HG03521 (cell line): ENCODE data around the gene ZMAT5.

Source experiments
- ATAC-seq: cut with Tn5 transposase; IDR thresholded peaks from one replicate; pipeline ENCODE4 v1.9.1; 2021; ENCODE audit warnings: mild to moderate bottlenecking, moderate library complexity; ENCODE audit not compliant: unreplicated experiment

Gene ZMAT5

DNA sequence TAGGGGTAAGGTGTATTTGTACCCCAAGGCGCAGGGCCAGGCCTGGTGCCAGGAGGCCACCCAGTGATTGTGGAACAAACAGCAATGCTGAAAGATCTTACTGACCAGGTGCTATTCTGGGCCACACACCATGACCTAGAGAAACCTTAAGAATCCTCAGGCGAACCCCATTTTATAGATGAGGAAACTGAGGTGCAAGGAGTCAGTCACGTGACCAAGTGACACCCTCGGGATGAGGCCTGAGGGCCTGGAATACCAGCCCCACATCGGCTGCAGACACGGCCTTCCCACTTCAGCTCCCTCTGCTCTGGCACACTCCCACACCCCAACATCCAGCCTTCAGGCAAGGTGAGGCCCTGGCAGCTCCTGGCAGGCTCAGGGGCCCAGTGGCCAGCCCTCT, 33.9 kb downstream of the ZMAT5 start:
- ATAC-seq = no peak

DNA sequence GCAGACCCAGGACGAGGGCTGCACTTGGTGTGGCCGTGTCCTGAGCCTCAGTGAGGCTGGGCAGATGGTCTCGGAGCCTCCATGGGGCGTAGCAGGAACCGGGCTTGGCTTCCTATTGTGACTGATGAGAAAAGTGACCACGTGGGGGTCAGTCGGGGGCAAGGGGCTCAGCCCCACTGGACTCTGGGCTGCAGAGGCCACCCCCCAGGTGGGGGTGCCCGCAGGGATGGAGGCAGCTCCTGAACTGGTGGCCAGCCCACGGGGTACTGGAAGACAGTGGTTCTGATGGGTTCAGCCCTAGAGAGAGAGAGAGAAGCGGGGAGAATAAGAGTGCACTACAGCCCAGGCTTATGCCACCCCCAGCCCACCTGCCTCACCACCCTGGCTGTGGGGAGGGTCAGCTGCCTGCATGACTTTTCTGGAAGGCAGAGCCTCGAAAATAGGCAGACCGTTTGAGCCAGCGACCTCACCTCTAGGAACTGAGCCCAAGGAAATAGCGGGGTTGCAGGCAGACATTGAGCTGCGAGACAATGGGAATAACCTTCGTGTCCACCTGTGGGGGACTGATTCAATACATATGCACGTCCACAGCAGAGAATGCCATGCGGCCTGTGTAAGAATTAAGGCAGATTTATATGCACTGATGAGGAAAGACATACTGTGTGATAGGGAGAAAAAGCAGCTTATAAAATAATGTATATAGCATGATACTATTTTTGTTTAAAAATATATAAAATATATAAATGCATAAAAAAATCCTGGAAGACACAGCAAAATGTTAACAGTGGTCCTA, 35.6 kb downstream of the ZMAT5 start:
- no peak for ATAC-seq

DNA sequence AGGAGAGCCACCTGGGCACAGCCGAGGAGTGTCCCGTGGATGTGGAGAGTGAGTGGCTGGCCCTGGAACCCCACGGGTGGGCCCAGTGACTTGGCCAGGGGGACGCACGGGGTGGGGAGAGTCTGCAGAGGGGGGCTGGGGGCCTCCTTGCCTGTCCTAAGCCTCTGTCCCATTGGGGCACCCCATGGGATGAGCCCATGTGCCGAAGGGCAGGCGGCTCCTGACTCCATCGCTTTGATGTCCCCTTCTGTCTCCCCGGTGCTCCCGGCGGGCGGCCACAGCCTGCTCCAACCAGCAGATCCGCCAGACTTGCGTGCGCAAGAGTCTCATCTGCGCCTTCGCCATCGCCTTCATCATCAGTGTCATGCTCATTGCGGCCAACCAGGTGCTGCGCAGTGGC, 37.6 kb downstream of the ZMAT5 start:
- ATAC-seq = no peak

DNA sequence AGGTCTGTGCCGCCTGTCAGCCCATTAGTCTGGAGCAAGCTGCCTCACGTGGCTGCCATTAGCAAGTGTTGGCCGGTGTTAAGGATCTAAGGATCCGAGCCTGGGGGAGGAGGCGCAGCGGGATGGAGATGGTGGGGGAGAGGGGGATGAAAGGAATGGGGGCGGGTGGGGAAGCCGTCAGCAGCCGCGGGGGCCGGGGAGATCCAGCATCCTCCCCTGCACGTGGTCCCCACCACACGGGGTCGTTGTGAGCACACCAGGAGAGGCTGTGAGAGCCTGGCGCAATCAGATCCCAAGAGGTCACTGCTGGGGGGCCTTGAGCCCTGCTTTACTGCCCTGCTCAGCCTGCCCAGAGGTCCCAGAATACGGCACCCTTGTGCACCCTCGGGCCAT, 39.7 kb downstream of the ZMAT5 start:
- ATAC-seq = no peak

DNA sequence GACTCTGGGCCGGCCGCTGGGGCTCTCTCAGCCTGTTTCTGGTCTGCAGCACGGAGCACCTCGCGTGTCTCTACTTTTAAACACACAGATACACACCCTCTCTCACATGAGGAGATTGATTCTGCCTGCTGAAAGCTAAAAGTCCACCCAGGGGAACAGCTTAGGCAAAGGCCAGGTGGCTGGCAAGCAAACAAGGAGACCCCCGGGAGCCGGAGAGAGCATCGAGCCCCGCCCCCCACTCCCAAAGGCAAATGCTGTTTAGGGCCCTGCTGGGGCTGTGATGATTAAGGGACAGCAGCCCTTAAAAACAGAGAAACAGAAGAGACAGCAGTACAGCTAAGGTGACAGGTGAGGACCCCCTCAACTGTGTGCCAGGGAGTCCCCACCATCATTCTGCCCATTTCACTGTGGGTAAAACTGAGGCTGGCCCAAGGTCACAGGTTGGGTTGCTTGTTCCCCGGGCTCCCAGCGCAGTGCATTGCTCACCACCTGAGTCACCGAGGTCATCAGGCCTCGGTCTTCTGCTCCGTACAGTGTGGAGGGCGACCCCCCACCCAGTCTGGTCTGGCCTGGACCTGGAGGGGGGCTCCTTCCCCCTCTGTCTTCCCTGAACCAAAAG, 40.2 kb downstream of the ZMAT5 start:
- ATAC-seq = no peak

DNA sequence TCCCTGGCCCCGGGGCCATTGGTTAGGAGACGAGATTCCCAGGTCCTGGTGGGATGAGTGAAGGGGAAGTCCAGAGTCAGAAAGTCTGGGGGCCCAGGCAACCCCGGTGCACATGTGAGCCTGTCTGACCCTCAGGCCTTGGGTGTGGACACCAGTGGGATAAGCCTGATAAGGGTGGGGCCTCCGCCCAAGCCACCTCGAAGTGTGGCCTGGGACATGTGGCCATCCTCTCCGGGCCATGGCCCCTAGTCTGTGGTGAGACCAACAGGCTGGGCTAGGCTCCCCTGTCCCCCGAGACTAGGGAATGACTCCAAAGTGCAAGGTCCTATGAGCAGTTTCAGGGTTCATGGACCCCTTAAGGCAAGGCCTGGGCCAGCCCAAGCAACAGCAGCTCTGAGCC, 40.7 kb downstream of the ZMAT5 start:
- no peak for ATAC-seq

DNA sequence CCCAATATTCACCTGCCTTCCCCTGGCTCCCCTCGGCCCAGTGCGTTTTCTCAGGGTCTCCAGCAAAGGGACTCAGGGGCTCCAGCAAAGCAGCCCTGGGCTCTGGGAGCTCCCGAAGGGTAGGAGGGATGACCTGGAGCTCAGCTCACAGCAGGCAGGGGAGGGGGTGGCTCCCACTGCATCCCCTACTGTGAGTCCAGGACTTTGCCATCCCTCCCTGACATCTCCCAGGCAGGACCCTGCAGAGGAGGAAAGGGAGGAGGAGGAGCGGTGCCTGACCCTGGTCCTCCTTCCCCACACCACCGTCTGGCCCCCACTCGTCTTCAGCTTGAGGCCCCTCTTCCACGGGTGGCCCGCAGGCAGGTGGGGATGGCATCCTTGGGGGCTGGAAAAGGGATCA, 42.0 kb downstream of the ZMAT5 start:
- no peak for ATAC-seq

DNA sequence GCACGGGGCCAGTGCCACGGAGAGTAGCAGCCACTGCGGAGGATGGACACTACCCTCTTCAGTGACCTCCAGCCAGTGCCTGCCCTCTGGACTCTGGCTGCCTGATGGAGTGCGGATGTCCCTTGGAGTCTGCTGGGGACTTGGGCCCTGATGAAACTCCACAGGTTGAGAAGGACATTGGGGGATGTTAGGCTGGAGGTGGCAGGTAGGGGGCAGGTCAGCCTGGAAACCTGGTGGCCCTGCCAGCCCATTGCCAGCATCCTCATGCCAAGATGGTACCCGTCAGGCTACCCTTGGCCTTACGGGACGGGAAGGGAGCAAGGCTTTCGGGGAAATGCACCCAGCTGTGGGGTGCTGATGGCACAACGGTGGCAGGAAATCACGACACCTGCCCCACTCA, 43.0 kb downstream of the ZMAT5 start:
- no peak for ATAC-seq

DNA sequence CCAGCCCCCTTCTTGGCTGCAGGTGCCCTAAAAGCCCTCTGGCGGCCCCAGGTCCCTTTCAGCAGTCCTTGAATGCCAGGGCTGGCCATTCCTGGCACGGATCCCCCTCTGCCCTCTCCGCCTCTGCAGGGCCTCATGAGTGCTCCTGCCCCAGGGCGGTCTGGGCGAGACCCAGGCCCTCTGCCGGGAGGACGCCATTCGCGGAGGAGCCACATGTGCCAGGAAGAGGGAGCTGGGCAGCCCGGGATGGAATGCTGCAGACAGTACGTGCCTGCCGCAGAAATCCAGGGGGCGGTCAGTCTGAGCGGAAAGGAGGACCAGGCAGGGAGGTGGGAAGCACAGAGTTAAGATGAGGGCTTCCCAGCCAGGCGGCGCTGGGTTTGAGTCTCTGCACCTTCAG, 44.2 kb downstream of the ZMAT5 start:
- ATAC-seq = no peak

DNA sequence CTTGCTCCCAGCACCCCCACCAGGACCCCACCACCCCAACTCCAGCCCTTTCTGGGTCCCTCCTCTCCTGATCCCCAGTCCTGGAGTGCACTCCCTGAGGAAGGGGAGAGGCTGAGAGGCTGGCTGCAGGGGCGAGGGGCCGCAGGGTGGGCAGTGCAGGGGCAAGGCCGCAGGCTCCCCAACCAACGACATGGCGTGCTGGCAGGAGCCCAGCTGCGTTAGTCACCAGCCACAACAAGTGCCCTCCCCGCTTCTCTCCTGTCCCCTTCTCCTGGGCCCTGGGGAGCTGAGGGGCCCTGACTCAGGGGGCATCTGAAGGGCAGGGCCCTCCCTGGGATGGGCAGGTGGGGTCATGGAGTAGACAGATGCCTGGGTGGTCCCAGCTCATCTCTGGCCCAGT, 44.7 kb downstream of the ZMAT5 start:
- ATAC-seq = no peak

DNA sequence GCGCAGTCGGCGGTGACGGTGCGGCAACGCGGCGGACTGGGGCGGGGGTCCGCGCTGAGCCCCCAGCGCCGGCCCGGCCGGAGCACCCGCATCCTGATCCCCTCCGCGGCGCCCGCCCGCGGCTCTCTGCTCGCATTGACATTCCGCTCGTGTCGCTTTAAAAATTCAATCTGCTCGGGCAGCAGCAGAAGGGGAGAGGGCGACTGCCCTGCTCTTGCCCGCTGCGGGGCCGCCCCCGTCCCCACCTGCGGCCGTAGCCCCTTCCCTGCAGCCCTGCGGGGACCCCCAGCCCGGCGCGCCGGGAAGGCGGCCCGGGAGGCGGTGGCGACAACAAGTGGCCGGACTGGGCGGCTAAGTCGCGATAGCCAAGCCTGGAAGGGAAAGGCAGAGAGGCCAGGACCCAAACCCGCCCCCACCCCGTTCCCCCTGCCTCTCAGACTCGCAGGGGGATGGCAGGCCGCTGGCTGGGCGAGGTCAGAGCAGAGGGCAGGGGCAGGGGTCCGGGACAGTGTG, 45.9 kb downstream of the ZMAT5 start:
- no peak for ATAC-seq

DNA sequence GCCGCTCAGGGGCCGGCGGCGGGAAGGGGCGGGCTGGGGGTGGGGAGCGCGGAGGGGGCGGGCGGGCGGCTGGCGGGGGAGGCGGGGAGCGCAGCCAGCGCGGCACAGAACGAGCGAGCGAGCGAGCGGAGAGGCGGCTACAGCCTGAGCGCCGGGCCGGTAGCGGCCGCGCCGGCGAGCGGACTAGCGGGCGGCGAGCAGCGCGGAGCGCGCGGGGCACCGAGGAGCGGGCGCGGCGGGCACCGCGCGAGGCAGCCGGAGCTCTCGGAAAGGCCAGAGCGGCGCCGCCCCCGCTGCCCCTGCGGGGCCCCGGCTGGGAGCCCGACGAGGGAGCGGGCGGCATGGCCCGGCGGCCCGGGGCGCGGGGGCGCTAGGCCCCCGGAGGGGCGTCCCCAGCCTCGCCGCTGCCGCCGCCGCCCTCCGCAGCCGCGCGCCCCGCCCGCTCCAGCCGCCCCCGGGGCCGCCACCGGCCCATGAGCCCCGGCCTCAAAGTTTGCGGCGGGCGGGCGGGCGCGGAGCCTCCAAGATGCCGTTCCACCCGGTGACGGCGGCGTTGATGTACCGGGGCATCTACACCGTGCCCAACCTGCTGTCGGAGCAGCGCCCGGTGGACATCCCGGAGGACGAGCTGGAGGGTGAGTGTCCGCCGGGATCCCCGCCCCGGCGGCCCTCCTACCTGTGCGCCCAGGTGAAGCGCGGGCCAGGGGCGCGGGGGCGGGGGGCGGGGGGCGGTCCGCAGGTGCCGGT, 46.7 kb downstream of the ZMAT5 start, which contains the start of gene CABP7:
CABP7 (plus strand) TSS at position 105 of the 747 bp plus-strand sequence; CDS start at position 527, 422 bp downstream.
- ATAC-seq = no peak

DNA sequence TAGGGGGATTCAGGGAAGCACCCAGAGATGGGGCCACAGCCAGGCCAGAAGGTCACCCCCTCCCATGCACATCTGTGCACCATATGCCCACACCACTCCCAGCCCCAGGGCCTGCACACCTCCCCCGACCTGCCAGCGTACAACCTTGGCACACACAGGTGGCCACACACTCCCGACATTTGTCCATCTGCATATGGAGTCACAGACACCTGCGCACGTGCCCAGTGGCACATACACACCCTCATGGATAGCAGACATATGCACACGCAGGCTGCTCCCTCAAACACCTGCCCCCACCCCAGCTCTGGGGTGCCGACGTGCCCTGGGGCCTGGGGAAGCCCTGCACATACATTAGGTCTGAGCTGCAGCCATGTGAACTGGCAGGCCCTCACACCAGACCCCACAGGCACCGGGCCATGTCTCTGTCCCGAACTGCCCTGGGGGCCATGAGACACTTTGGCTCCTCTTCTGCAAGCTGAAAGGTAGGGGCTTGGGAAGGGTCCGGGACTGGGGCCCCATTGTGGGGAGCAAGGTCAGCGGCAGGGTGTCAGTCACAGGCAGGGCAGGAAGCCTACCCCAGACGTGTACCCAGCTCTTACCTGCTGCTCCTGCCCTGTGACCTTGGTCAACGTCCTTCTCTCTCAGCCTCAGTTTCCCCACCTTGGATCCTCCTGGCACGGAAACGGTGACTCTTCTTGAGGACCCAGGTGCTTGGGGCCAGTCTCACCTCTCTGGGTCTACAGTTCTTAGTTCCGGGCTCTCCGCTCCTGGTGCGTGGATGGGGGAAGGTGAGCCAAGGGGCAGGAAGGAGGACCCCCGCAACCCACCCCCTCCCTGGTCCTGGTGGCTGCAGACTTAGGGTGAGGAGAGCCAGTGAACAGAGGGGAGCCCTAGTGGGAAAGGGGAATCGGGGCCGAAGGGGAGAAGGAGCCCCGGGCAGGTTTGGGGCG, 47.6 kb downstream of the ZMAT5 start:
- no peak for ATAC-seq

DNA sequence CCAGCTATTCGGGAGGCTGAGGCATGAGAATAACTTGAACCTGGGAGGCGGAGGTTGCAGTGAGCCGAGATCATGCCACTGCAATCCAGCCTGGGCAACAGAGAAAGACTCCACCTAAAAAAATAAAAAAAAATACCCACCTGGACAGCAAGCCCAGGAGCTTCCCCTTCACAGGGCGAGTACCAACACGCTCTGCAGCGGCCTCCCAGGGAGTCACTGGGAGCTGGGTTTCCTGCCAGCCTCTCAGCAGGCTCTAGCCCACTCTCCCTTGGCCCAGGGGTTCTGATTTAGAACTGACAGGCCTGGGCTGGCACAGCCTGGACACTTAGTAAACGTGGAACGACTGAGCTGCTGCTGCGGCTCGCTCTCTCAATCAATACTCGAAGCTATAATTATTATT, 49.0 kb downstream of the ZMAT5 start:
- ATAC-seq = no peak

DNA sequence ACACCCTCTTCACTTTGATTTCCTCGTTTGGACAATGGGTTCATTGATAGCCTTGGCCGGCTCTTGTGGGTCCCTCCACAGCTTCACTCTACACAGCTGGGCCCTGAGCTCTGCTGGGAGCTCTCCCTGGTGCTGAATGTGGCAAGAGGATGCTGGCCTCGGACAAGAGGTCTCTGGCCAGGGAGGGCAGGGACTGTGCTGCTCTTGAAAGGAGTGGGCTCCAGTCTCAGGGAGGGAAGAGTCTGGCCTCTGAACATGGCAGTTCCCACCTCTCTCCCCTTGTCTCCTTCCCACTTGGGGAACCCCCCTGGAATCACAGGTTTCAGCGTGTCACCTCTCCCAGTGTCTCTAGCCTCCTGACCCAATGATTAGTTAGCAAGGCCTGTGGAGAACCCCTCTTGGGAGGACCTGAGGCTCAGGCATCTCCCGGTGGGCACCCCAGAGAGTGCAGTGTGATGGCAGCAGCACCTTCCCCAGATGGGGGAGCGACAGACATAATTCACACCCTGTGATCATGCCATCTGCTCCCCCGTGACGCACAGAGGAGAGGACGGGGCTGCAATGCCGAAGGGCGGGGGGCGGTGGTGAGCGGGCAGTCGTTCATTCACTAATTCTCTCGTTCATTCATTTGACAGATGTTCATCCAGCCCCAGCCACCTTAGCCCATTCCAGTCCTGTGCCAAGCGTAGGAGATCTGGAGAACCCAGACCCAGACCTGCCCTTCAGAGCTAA, 49.8 kb downstream of the ZMAT5 start:
- no peak for ATAC-seq

DNA sequence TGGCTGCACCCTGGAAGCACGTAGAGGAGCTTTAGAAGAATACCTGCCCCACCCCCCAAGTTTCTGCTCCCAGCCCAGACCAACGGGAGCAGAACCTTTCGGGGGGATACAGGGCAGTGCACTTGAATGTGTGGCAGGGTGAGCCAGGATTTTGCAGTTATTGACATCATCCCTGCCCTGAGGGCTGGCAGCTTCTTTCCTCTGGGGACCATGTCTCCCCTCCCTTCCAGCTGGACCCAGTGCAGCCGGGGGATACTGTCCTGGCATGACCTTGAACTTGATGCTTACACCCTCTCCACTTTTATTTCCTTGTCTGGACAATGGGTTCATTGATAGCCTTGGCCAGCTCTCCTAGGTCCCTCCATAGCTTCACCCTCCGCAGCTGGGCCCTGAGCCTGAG, 51.1 kb downstream of the ZMAT5 start:
- no peak for ATAC-seq

DNA sequence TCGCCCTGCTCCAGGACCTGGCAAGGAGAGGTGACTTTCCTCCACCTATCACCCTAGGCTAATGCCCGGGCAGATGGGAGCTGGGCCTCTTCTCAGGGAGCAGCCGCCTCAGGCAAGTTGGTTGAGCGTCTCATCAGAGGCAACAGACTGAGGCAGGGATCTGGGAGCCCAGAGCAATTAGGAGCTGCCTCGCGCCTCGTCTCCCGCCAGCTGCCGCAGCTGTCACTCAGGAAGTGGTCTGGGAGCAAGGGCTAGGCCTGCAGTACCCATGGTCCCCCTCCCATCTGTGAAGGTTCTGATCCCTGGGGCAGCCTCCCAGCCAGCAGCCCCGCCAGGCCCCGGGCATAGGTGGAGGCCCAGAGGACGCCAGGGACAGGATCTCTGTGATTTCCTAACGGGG, 51.6 kb downstream of the ZMAT5 start:
- no peak for ATAC-seq

DNA sequence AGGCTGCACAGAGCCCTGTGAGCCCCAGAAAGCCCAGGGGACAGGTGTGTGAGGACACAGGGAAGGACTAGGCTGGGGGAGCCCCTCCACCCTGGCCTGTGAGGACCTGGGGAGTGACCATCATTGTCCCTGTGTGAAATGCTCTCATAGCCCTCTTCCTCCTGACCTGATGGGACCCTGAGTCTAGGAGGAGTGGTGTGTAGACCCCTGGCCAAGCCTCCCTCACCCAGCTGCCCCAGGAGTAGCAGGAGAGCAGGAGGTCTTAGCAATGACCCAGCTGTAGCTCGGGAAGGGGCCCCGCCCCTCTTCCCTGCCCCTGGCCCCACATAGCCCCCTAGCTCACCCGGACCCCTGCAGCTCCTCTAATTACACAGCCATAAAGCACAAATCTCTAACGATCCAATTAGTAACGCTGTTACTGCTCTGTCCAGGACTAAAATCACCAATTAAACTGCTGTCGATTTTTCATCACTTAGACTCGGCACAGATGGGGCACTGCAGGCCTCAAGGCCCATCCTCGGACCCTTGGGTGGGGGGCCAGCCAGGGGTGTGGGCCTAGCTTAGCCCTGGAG, 53.6 kb downstream of the ZMAT5 start:
- no peak for ATAC-seq

DNA sequence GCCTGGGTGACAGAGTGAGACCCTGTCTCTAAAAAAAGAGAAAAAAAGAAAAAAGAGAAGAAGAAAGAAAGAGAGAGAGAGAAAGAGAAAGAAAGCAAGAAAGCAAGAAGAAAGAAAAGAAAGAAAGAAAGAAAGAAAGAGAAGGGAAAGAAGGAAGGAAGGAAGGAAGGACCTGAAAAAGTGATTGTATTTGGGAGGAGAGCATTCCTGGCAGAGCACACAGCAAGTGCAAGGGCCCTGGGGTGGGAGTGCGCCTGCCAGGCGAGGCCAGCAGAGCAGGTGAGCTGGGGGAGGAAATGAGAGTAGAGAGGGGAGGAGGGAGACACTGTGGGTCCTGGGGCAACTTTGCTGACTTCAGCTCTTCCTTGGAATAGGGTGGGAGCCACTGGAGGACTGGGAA, 54.7 kb downstream of the ZMAT5 start:
- no peak for ATAC-seq
